Measurements from ENCODE around the gene MC2R.

The MC2R gene

DNA sequence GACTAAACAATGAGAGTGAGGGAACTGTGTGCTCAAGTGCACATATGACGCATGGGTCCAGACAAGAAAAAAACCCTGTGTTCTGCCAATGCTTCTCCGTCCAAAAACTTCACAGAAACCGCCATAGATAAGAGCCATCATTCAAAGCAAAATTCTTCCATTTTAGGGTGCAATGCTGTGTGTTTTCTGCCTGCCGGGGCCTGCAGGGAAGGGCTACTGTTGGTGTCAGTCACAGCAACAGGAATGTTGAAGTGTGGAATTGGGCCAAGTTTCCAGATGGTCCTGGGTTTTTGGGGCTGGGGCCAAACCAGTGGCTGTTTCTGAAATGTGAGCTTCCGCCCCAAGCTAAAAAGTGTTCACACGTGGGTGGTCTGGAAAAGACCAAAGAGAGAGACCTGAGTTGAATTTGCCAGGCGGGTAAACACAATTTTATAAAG lies 677 bp upstream of the MC2R start:
- TF ChIP-seq, protein P1, sequence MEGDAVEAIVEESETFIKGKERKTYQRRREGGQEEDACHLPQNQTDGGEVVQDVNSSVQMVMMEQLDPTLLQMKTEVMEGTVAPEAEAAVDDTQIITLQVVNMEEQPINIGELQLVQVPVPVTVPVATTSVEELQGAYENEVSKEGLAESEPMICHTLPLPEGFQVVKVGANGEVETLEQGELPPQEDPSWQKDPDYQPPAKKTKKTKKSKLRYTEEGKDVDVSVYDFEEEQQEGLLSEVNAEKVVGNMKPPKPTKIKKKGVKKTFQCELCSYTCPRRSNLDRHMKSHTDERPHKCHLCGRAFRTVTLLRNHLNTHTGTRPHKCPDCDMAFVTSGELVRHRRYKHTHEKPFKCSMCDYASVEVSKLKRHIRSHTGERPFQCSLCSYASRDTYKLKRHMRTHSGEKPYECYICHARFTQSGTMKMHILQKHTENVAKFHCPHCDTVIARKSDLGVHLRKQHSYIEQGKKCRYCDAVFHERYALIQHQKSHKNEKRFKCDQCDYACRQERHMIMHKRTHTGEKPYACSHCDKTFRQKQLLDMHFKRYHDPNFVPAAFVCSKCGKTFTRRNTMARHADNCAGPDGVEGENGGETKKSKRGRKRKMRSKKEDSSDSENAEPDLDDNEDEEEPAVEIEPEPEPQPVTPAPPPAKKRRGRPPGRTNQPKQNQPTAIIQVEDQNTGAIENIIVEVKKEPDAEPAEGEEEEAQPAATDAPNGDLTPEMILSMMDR (conservative IDR thresholded peaks at IDR 0.05; ENCODE audit: low read depth), result no peak
- no peak for DNase-seq (ENCODE audit: low spot score)
- no peak overlapping the region for H3K27ac ChIP-seq
- CTCF ChIA-PET, result interaction anchor here (0.6 kb wide), 2 partner anchors 92 to 566 kb away, joined by 3 read pairs; partner anchors contain the start of gene MC5R
- POLR2A ChIA-PET (ENCODE audit: low non-redundant PET), result no interaction called here

DNA sequence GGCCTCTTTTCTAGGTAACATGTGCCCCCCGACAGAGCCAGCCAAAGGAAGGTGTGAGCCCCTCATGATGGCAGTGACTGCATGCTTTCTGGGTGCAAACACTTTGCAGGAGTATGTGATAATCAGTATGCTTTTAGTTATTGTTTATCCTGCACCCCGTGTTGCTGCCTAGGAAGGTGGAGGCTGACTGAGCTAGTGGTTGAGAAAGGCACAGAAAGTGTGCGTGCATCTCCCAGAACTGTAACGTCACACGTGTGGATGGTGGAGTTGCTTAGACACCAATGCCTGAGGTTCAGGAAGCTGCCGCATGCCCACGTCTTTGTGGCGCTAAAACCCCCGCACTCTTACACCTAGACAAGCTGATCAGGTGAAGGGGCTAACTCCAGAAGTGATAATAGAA lies 580 bp downstream of the MC2R start:
- DNase-seq (ENCODE audit: low spot score), result no peak
- H3K27ac ChIP-seq, result no peak overlapping the region
- POLR2A ChIA-PET (ENCODE audit: low non-redundant PET), result no interaction called here
- CTCF ChIA-PET, result no interaction called here
- TF ChIP-seq, protein P1 (conservative IDR thresholded peaks at IDR 0.05; ENCODE audit: low read depth), result no peak

DNA sequence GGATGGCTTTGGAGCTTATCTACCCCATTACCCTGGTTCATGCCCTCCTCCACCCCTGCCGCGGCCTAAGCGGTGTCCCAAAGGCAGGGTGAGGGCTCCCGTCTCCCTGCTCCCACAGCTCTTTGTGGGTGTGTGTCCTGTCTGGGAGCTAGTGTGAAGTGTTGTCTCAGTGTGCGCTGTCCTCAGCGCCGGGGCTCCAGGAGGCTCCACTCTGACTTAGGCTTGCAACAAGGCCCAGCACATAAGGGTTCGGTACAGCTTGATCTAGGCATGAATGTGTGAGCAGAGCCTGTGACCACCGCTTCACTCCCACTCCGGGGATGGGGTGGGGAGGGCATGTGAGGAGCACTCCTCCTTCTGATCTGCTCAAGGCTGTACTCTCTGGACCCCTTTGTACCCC lies 1.2 kb downstream of the MC2R start:
- H3K27ac ChIP-seq, result no peak overlapping the region
- TF ChIP-seq, protein P1 (conservative IDR thresholded peaks at IDR 0.05; ENCODE audit: low read depth), result no peak
- CTCF ChIA-PET, result no interaction called here
- DNase-seq (ENCODE audit: low spot score), result no peak
- POLR2A ChIA-PET (ENCODE audit: low non-redundant PET), result no interaction called here

DNA sequence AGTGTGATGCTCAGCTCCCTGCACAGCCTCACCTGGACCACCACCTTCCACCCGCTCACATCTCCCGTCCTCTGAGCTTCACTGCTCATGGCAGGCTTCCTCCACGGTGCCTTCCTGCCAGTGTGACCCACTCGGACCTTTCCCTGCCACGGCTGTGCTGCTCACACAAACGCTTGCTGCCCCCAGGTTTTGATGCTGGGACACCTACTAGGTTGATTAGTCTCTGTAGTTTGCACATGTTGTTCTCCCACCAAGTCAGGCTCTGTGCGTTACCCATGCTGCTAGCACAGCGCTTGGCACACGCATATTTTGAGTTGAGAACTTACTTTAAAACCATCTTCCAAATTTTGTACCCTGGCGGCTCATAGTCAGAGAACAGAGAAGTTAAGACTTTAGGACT lies 2.1 kb downstream of the MC2R start:
- no peak for DNase-seq (ENCODE audit: low spot score)
- ChIA-PET POLR2A (ENCODE audit: low non-redundant PET) (no interaction called here), CTCF (no interaction called here)
- H3K27ac ChIP-seq, result no peak overlapping the region
- TF ChIP-seq, protein P1 (conservative IDR thresholded peaks at IDR 0.05; ENCODE audit: low read depth), result no peak

DNA sequence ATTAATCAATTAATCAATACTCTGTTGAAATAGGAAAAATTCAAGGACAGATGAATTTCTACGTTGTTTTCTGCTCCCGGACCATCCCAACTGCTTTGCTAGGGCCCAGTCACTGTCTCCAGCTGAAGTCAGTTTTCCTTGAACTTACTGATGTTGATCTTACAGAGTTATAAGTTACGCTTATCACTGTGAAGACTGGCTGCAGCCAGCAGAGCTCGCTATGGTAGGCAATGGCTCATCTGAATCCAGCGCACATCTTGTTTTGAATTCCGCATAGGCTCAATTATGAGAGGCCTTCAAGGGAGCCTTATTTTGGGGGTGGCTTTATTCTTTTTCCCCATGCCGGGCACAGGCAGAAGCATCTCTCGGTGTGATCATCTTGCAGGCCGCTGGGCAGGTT lies 2.7 kb downstream of the MC2R start:
- H3K27ac ChIP-seq, result no peak overlapping the region
- TF ChIP-seq, protein P1 (conservative IDR thresholded peaks at IDR 0.05; ENCODE audit: low read depth), result no peak
- no peak for DNase-seq (ENCODE audit: low spot score)
- POLR2A ChIA-PET (ENCODE audit: low non-redundant PET), result no interaction called here
- CTCF ChIA-PET, result no interaction called here

DNA sequence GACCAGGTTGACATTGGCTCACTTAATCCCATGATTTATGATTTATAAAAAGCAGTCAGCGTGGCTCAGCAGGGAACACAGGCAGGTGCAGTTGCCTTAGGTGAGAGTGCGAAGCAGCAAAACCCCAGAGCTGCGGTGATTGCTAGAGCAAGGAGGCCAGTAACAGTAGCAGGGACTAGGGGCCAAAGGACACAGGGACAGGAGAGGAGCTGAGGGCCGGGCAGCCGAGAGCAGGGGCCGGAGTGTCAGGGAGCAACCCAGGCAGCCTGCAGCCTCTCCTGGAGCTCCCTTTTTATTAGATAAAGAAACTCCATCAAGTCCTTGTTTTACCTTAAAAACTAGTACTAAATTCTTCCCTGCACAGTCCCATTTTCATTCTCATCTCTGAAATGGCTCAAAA lies 4.3 kb downstream of the MC2R start:
- H3K27ac ChIP-seq, result no peak overlapping the region
- ChIA-PET CTCF (no interaction called here), POLR2A (ENCODE audit: low non-redundant PET) (no interaction called here)
- TF ChIP-seq, protein P1 (conservative IDR thresholded peaks at IDR 0.05; ENCODE audit: low read depth), result no peak
- no peak for DNase-seq (ENCODE audit: low spot score)

DNA sequence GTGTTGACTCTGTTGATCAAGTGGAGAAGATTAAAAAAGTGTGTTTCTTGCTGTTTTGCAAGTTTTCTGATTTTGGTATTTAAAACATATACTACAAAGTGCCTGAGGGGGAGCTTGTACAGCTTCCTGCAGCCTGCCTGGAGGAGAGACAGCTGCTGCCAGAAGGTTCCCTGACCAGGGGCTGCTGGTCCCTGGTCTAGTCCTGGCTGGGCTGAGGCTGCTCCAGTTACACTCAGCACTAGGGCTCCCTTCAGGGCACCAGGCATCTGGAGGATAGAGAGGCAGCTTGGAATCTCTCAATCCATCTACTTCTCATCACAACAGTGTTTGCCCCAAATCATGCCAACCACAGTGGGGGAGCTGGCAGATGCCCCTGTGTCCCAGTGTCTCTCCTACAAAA lies 4.8 kb downstream of the MC2R start:
- POLR2A ChIA-PET (ENCODE audit: low non-redundant PET), result no interaction called here
- TF ChIP-seq, protein P1 (conservative IDR thresholded peaks at IDR 0.05; ENCODE audit: low read depth), result no peak
- DNase-seq (ENCODE audit: low spot score), result no peak
- CTCF ChIA-PET, result no interaction called here
- no peak overlapping the region for H3K27ac ChIP-seq

Data from RWPE1 (cell line).